SH-SY5Y (cell line): ENCODE measurements around the gene USP27X.

ENCODE experiments used
- GATA2 ChIP-seq: IDR thresholded peaks from 2 replicates; pipeline ENCODE4 v1.6.1; 2011; ENCODE audit warnings: mild to moderate bottlenecking, low read depth, low read length
- GATA3 ChIP-seq: IDR thresholded peaks from 2 replicates; pipeline ENCODE4 v1.6.1; 2011; ENCODE audit warnings: low read depth, mild to moderate bottlenecking, low read length, moderate library complexity

DNA sequence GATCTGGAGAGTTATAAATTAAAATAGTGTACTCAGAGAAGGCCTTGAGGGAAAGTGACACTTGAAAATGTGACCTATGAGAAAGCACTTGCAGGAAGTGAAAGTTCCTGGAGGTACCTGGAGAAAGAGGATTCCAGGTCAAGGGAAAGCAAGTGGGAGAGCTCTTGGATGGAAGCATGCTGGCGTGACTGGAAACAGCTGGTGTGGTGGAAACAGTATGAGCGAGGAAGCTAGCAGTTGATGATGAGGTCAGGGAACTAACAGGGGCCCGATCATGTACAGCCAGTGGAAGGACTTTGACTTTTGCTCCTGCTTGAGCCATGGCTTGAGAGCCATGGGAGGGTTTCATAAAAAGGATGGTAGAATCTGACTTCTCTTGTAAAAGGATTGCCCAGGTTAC is 33.6 kb downstream of the USP27X start:
- no peak for TF ChIP-seq GATA3
- no peak for TF ChIP-seq GATA2
